ENCODE measurements around the gene KDM3B. TPM values are rescaled to one million over a fixed set of nuclear protein-coding genes. Genes with fewer than 3 reads are reported as not detected.

The KDM3B gene
- total RNA-seq, 4 donors from 2014 or later = 21.8 to 96.4 (median 51.5) TPM

GRCh38 chr5:138366632-138367382, 14.3 kb downstream of the KDM3B start:
- no peak for DNase-seq
- intact Hi-C loops (cut with DNase I; ENCODE audit: low total_unique reads) = no loop called here
- Histone ChIP-seq H3K4me3 (no peak overlapping the region), H3K9me3 (no peaks in the 10 kb centered on the region), H3K27ac (no peak overlapping the region), H3K27me3 (no peaks in the 10 kb centered on the region), H3K36me3 (no peaks in the 10 kb centered on the region), H3K4me1 (peaks cover 3 to 4% of the 10 kb centered on the region in 2 donors)
- TF ChIP-seq POLR2A (IDR thresholded peaks at IDR 0.05) (no peak), CTCF (IDR thresholded peaks at IDR 0.05) (no peak)

- DNase-seq = no peak
- TF ChIP-seq POLR2A (IDR thresholded peaks at IDR 0.05) (no peak), CTCF (IDR thresholded peaks at IDR 0.05) (no peak)
- Histone ChIP-seq H3K9me3 (no peaks in the 10 kb centered on the region), H3K27me3 (no peaks in the 10 kb centered on the region), H3K27ac (no peak overlapping the region), H3K4me3 (no peak overlapping the region), H3K36me3 (no peaks in the 10 kb centered on the region), H3K4me1 (peaks cover 3 to 4% of the 10 kb centered on the region in 2 donors)
- intact Hi-C loops (cut with DNase I; ENCODE audit: low total_unique reads) = no loop called here
Observed at GRCh38 chr5:138369261-138369660, 16.8 kb downstream of the KDM3B start.

GRCh38 chr5:138369706-138370105, 17.2 kb downstream of the KDM3B start:
- no peak for TF ChIP-seq CTCF (IDR thresholded peaks at IDR 0.05)
- no peak overlapping the region for H3K27ac ChIP-seq
- intact Hi-C loops (cut with DNase I; ENCODE audit: low total_unique reads) = no loop called here

GRCh38 chr5:138370537-138370936, 18.1 kb downstream of the KDM3B start:
- Histone ChIP-seq H3K27ac (no peak overlapping the region), H3K4me3 (no peak overlapping the region), H3K27me3 (no peaks in the 10 kb centered on the region), H3K4me1 (peaks cover 3 to 4% of the 10 kb centered on the region in 2 donors), H3K9me3 (no peaks in the 10 kb centered on the region), H3K36me3 (no peaks in the 10 kb centered on the region)
- TF ChIP-seq POLR2A (IDR thresholded peaks at IDR 0.05) = no peak
- TF ChIP-seq CTCF (IDR thresholded peaks at IDR 0.05) = no peak
- intact Hi-C loops (cut with DNase I; ENCODE audit: low total_unique reads) = no loop called here
- DNase-seq = no peak

More at GRCh38 chr5:138369706-138370105, 17.2 kb downstream of the KDM3B start:
- Histone ChIP-seq H3K4me1 (peaks cover 3 to 4% of the 10 kb centered on the region in 2 donors), H3K27me3 (no peaks in the 10 kb centered on the region), H3K9me3 (no peaks in the 10 kb centered on the region), H3K36me3 (no peaks in the 10 kb centered on the region), H3K4me3 (no peak overlapping the region)
- DNase-seq = no peak

GRCh38 chr5:138371454-138371853, 19.0 kb downstream of the KDM3B start:
- no peak for DNase-seq
- Histone ChIP-seq H3K9me3 (no peaks in the 10 kb centered on the region), H3K27me3 (no peaks in the 10 kb centered on the region), H3K4me3 (no peak overlapping the region), H3K36me3 (no peaks in the 10 kb centered on the region), H3K27ac (no peak overlapping the region), H3K4me1 (peaks cover 3 to 4% of the 10 kb centered on the region in 2 donors)
- TF ChIP-seq CTCF (IDR thresholded peaks at IDR 0.05) (no peak), POLR2A (IDR thresholded peaks at IDR 0.05) (no peak)
- intact Hi-C loops (cut with DNase I; ENCODE audit: low total_unique reads) = no loop called here

Data from uterus (tissue), 4 donors.